IMR-90 (cell line): Measurements from ENCODE around the gene STX8. TPM values are rescaled to one million over a fixed set of nuclear protein-coding genes. Genes with fewer than 3 reads are reported as not detected.

ENCODE experiments used
- ATAC-seq: fragments of 200-7000 bp; cut with Tn5 transposase; 2 replicates; pipeline ENCODE4 v1.9.1; 2020; ENCODE audit warnings: low read depth, mild to moderate bottlenecking, moderate library complexity
- BruUV-seq: library from RNA; stranded (reverse); fragments of 400-500 nt; replicated peaks from 2 replicates; lab custom pipeline; 2021; lab: Mats Ljungman, UMichigan
- CTCF ChIA-PET: fragments of 300-600 bp; formaldehyde crosslinking; extraction: SDS; loops from one replicate; lab custom pipeline; 2021; ENCODE audit warnings: antibody characterized with exemption; lab: Yijun Ruan, JAX
- POLR2A ChIA-PET: fragments of 300-600 bp; sonication (Branson Sonifier 250); formaldehyde crosslinking; loops from one replicate; lab custom pipeline; 2022; ENCODE audit warnings: antibody characterized with exemption; ENCODE audit not compliant: unreplicated experiment; lab: Charles Lee
- DNase-seq: peaks from one replicate; pipeline ENCODE4 v3.0.0; 2013
- H2AFZ ChIP-seq: replicated peaks from 2 replicates; pipeline ENCODE3; 2013; ENCODE audit warnings: low read length, mild to moderate bottlenecking; ENCODE audit not compliant: poor library complexity
- H2AK5ac ChIP-seq: 2 replicates; pipeline ENCODE4 v1.6.1; 2013; ENCODE audit warnings: low read depth, low read length, inconsistent platforms
- H2AK9ac ChIP-seq: replicated peaks from 2 replicates; pipeline ENCODE3; 2013; ENCODE audit warnings: mild to moderate bottlenecking, low read depth, low read length, moderate library complexity; ENCODE audit not compliant: poor library complexity
- H2BK120ac ChIP-seq: 2 replicates; pipeline ENCODE4 v1.6.1; 2013; ENCODE audit warnings: low read depth, low read length, inconsistent platforms
- H2BK15ac ChIP-seq: 3 replicates; pipeline ENCODE4 v1.6.1; 2013; ENCODE audit warnings: low read depth, low read length, inconsistent platforms
- H2BK20ac ChIP-seq: 2 replicates; pipeline ENCODE4 v1.6.1; 2013; ENCODE audit warnings: low read depth, mild to moderate bottlenecking, inconsistent platforms, low read length, moderate library complexity
- H2BK5ac ChIP-seq: 2 replicates; pipeline ENCODE4 v1.6.1; 2013; ENCODE audit warnings: mild to moderate bottlenecking, low read depth, low read length, inconsistent platforms; ENCODE audit not compliant: poor library complexity, severe bottlenecking
- H3K14ac ChIP-seq: replicated peaks from 2 replicates; pipeline ENCODE4 v1.6.1; 2013; ENCODE audit warnings: low read depth, low read length, inconsistent platforms
- H3K18ac ChIP-seq: 2 replicates; pipeline ENCODE4 v1.6.1; 2013; ENCODE audit warnings: low read depth, low read length, control low read depth
- H3K23ac ChIP-seq: 2 replicates; pipeline ENCODE4 v1.6.1; 2013; ENCODE audit warnings: low read depth, low read length, inconsistent platforms
- H3K27ac ChIP-seq: 2 replicates; pipeline ENCODE4 v1.5.1; 2013; ENCODE audit warnings: mild to moderate bottlenecking, control low read depth, low read length; ENCODE audit not compliant: insufficient read depth
- H3K27me3 ChIP-seq: 2 replicates; pipeline ENCODE4 v1.6.1; 2013; ENCODE audit warnings: low read length; ENCODE audit not compliant: control insufficient read depth, insufficient read depth
- H3K36me3 ChIP-seq: 2 replicates; pipeline ENCODE4 v1.6.1; 2013; ENCODE audit warnings: low read length, mixed read lengths; ENCODE audit not compliant: control insufficient read depth, insufficient read depth
- H3K4ac ChIP-seq: 2 replicates; pipeline ENCODE4 v1.6.1; 2013; ENCODE audit warnings: low read depth, low read length, inconsistent platforms
- H3K4me1 ChIP-seq: 2 replicates; pipeline ENCODE4 v1.6.1; 2013; ENCODE audit warnings: low read length, mixed read lengths; ENCODE audit not compliant: control insufficient read depth, insufficient read depth
- H3K4me2 ChIP-seq: 2 replicates; pipeline ENCODE4 v1.6.1; 2013; ENCODE audit warnings: low read depth, mild to moderate bottlenecking, control low read depth, low read length, moderate library complexity
- H3K4me3 ChIP-seq: 2 replicates; pipeline ENCODE4 v1.5.1; 2013; ENCODE audit warnings: low read depth, mild to moderate bottlenecking, control low read depth, low read length, moderate library complexity; ENCODE audit not compliant: insufficient read depth
- H3K56ac ChIP-seq: 2 replicates; pipeline ENCODE4 v1.6.1; 2013; ENCODE audit warnings: low read length, inconsistent platforms; ENCODE audit not compliant: insufficient read depth; ENCODE audit errors: extremely low read depth
- H3K79me1 ChIP-seq, 2 experiments: 2 replicates each; pipeline ENCODE4 v1.6.1; 2013; ENCODE audit warnings: low read length in 2 of 2, inconsistent platforms in 1 of 2, low read depth in 1 of 2
- H3K9ac ChIP-seq: 2 replicates; pipeline ENCODE4 v1.6.1; 2013; ENCODE audit warnings: low read depth, low read length, control low read depth
- H3K9me1 ChIP-seq: 2 replicates; pipeline ENCODE4 v1.6.1; 2013; ENCODE audit warnings: low read length, inconsistent platforms; ENCODE audit not compliant: insufficient read depth
- H3K9me3 ChIP-seq: 2 replicates; pipeline ENCODE4 v1.6.1; 2013; ENCODE audit warnings: low read length; ENCODE audit not compliant: control insufficient read depth, insufficient read depth
- H4K20me1 ChIP-seq: 2 replicates; pipeline ENCODE4 v1.6.1; 2013; ENCODE audit warnings: low read length, inconsistent platforms; ENCODE audit not compliant: insufficient read depth
- H4K5ac ChIP-seq: 2 replicates; pipeline ENCODE4 v1.6.1; 2013; ENCODE audit warnings: mild to moderate bottlenecking, low read depth, low read length, control low read depth
- H4K8ac ChIP-seq, 2 experiments: 2 replicates each; pipeline ENCODE4 v1.6.1; 2013; ENCODE audit warnings: low read depth in 2 of 2, low read length in 2 of 2, control low read depth in 1 of 2, inconsistent platforms in 1 of 2
- H4K91ac ChIP-seq: 2 replicates; pipeline ENCODE4 v1.6.1; 2013; ENCODE audit warnings: low read depth, low read length, inconsistent platforms; ENCODE audit not compliant: insufficient read depth
- BHLHE40 ChIP-seq: fragments of 150-350 bp; IDR thresholded peaks from 2 replicates; pipeline ENCODE4 v1.6.1; 2016; ENCODE audit warnings: mild to moderate bottlenecking, low read depth, low read length
- CEBPB ChIP-seq: IDR thresholded peaks from 2 replicates; pipeline ENCODE4 v1.6.1; 2012; ENCODE audit warnings: low read depth, low read length, improper control_type of control experiment
- ELK1 ChIP-seq: fragments of 150-350 bp; IDR thresholded peaks from 2 replicates; pipeline ENCODE4 v1.6.1; 2016; ENCODE audit warnings: low read depth, mild to moderate bottlenecking, low read length, moderate library complexity, borderline replicate concordance
- FOS ChIP-seq: fragments of 150-350 bp; IDR thresholded peaks from 2 replicates; pipeline ENCODE4 v1.6.1; 2016; ENCODE audit warnings: low read depth, low read length
- MAZ ChIP-seq: IDR thresholded peaks from 2 replicates; pipeline ENCODE4 v1.6.1; 2012; ENCODE audit warnings: low read depth, mild to moderate bottlenecking, low read length, improper control_type of control experiment, moderate library complexity, borderline replicate concordance
- MXI1 ChIP-seq: IDR thresholded peaks from 2 replicates; pipeline ENCODE4 v1.6.1; 2012; ENCODE audit warnings: low read depth, mild to moderate bottlenecking, low read length, moderate library complexity, borderline replicate concordance
- NFE2L2 ChIP-seq: fragments of 150-350 bp; IDR thresholded peaks from 2 replicates; pipeline ENCODE4 v1.6.1; 2016; ENCODE audit warnings: low read depth, mild to moderate bottlenecking, low read length
- POLR2A ChIP-seq: IDR thresholded peaks from 2 replicates; pipeline ENCODE4 v1.6.1; 2012; ENCODE audit warnings: mild to moderate bottlenecking, low read depth, low read length
- RAD21 ChIP-seq: IDR thresholded peaks from 2 replicates; pipeline ENCODE4 v1.6.1; 2012; ENCODE audit warnings: low read length, improper control_type of control experiment
- RCOR1 ChIP-seq: IDR thresholded peaks from 2 replicates; pipeline ENCODE4 v1.6.1; 2012; ENCODE audit warnings: mild to moderate bottlenecking, low read length, improper control_type of control experiment; ENCODE audit not compliant: insufficient replicate concordance
- RFX5 ChIP-seq: IDR thresholded peaks from 2 replicates; pipeline ENCODE4 v1.8.0; 2012; ENCODE audit warnings: low read depth, mild to moderate bottlenecking, low read length, moderate library complexity
- SMC3 ChIP-seq: fragments of 150-350 bp; IDR thresholded peaks from 2 replicates; pipeline ENCODE4 v1.6.1; 2016; ENCODE audit warnings: low read depth, mild to moderate bottlenecking, antibody characterized with exemption, low read length, moderate library complexity
- WGBS, 2 experiments: methylation state at CpG; one replicate each; pipeline versions ENCODE4 v1.1.5 to v1.1.7; 2013; ENCODE audit warnings: missing lambda C conversion rate in 2 of 2; ENCODE audit not compliant: insufficient read length in 1 of 2; ENCODE audit errors: extremely low coverage in 2 of 2; 5-methylcytosine and 5-hydroxymethylcytosine counted together
- dilution Hi-C: fragments of 300-500 bp; cut with HindIII; formaldehyde crosslinking; loops from one replicate; pipeline ENCODE4 v1.14.3; 2018; ENCODE audit warnings: low sequenced_read_pairs; ENCODE audit not compliant: unreplicated experiment
- in situ Hi-C: fragments of 300-500 bp; cut with MboI; formaldehyde crosslinking; loops from 3 replicates; pipeline ENCODE4 v1.14.3; 2019; ENCODE audit warnings: low sequenced_read_pairs, inconsistent platforms, mixed read lengths
- intact Hi-C: fragments of 100-400 bp; cut with micrococcal nuclease; formaldehyde crosslinking; loops from 2 replicates; pipeline ENCODE4 v1.10.0; 2022
- polyA plus RNA-seq, 3 experiments: library from polyadenylated mRNA; depleted of rRNA; stranded (reverse); fragments of >200 nt; gene quantifications; 2 replicates each; pipeline ENCODE4 v1.2.3, GENCODE V29; 2012; ENCODE audit warnings: low replicate concordance in 1 of 3
- total RNA-seq: library from RNA; depleted of rRNA; stranded (reverse); fragments of >200 nt; gene quantifications from 2 replicates; pipeline ENCODE4 v1.2.3, GENCODE V29; 2012
- TF ChIP-seq, protein P1 (sequence below): conservative IDR thresholded peaks from 2 replicates; pipeline ENCODE4 v1.5.1; 2012; ENCODE audit warnings: mild to moderate bottlenecking, low read depth, low read length, improper control_type of control experiment

STX8 gene
- total and polyA plus RNA-seq, 2 of the 4 experiments (the other 2 are of a cell fraction) = 26.5 to 47.0 TPM

- no peak for TF ChIP-seq MAZ
Observed at GRCh38 chr17:9285602-9286427, 289.8 kb downstream of the STX8 start (continued).

GRCh38 chr17:9284884-9285283 is 290.7 kb downstream of the STX8 start:
- ATAC-seq (no peak), DNase-seq (no peak)
- Histone ChIP-seq H3K23ac (no peak overlapping the region), H3K9me3 (no peaks in the 10 kb centered on the region), H2BK15ac (no peak overlapping the region), H3K14ac (no peak overlapping the region), H4K20me1 (no peaks in the 10 kb centered on the region), H3K4me1 (peaks cover 4% of the 10 kb centered on the region; the same call in 1 of the 2 replicates), H3K18ac (no peak overlapping the region), H3K4me2 (no peak overlapping the region), H3K79me1 (no peaks in the 10 kb centered on the region), H3K27ac (no peak overlapping the region), H3K27me3 (no peaks in the 10 kb centered on the region), H3K4ac (no peak overlapping the region), H4K5ac (no peak overlapping the region), H2AK9ac (no peak overlapping the region), H2BK20ac (no peak overlapping the region), H3K56ac (no peak overlapping the region), H2BK5ac (no peak overlapping the region), H3K36me3 (no peaks in the 10 kb centered on the region), H3K9ac (no peak overlapping the region), H4K91ac (no peak overlapping the region), H3K9me1 (no peaks in the 10 kb centered on the region), H4K8ac (no peak overlapping the region), H3K4me3 (no peak overlapping the region), H2BK120ac (no peak overlapping the region), H2AK5ac (no peak overlapping the region), H2AFZ (no peak overlapping the region)
- intact Hi-C loops (no loop called here), in situ Hi-C loops (no loop called here), dilution Hi-C loops (no loop called here)
- POLR2A ChIA-PET = no interaction called here
- no CpG with 5 or more reads among the region's 4 CpGs for WGBS, 2 experiments
- no TSS peak for BruUV-seq
- CTCF ChIA-PET = no interaction called here
- TF ChIP-seq FOS (no peak), RCOR1 (no peak), RFX5 (no peak), POLR2A (no peak), ELK1 (no peak), RAD21 (no peak), BHLHE40 (no peak), NFE2L2 (no peak), CEBPB (no peak), MXI1 (no peak), MAZ (no peak), SMC3 (no peak)
- TF ChIP-seq, protein P1, sequence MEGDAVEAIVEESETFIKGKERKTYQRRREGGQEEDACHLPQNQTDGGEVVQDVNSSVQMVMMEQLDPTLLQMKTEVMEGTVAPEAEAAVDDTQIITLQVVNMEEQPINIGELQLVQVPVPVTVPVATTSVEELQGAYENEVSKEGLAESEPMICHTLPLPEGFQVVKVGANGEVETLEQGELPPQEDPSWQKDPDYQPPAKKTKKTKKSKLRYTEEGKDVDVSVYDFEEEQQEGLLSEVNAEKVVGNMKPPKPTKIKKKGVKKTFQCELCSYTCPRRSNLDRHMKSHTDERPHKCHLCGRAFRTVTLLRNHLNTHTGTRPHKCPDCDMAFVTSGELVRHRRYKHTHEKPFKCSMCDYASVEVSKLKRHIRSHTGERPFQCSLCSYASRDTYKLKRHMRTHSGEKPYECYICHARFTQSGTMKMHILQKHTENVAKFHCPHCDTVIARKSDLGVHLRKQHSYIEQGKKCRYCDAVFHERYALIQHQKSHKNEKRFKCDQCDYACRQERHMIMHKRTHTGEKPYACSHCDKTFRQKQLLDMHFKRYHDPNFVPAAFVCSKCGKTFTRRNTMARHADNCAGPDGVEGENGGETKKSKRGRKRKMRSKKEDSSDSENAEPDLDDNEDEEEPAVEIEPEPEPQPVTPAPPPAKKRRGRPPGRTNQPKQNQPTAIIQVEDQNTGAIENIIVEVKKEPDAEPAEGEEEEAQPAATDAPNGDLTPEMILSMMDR = no peak
